ENCODE data around the gene LYPD6B. TPM values are rescaled to one million over a fixed set of nuclear protein-coding genes. Genes with fewer than 3 reads are reported as not detected.

Gene LYPD6B
- polyA plus RNA-seq, 3 donors = not detected

- Mint-ChIP-seq H3K4me1 (peaks cover 4% of the 10 kb centered on the region), H3K4me3 (no peak overlapping the region), H3K27ac (no peak overlapping the region), H3K9me3 (peaks cover 0 to 2% (median 0%) of the 10 kb centered on the region in 7 donors), H3K36me3 (no peaks in the 10 kb centered on the region), H3K27me3 (ENCODE audit: low read depth in 3 of 3) (no peaks in the 10 kb centered on the region)
- Histone ChIP-seq H3K4me1 (ENCODE audit: control insufficient read depth in 1 of 2, insufficient read depth in 2 of 2, low read length in 2 of 2) (no peaks in the 10 kb centered on the region), H4K20me1 (ENCODE audit: insufficient read depth, low read length) (no peaks in the 10 kb centered on the region), H3K4me2 (replicated peaks; ENCODE audit: extremely low read depth, low read length, poor library complexity, severe bottlenecking) (no peak overlapping the region), H2AFZ (ENCODE audit: insufficient read depth, low read depth, low read length, poor library complexity, severe bottlenecking) (no peak overlapping the region), H3K9me3 (replicated peaks in 1 of 2; ENCODE audit: control insufficient read depth in 1 of 2, insufficient read depth in 1 of 2, low read length in 2 of 2) (no peaks in the 10 kb centered on the region), H3K27me3 (ENCODE audit: control insufficient read depth in 2 of 2, insufficient read depth in 2 of 2, low read length in 2 of 2) (no peaks in the 10 kb centered on the region), H3K9ac (ENCODE audit: insufficient read depth, low read length, poor library complexity, severe bottlenecking) (no peak overlapping the region), H3K4me3 (replicated peaks in 1 of 3; ENCODE audit: low read depth in 2 of 3, low read length in 3 of 3) (no peak overlapping the region), H3K79me2 (ENCODE audit: insufficient read depth, low read length) (no peaks in the 10 kb centered on the region), H3K36me3 (replicated peaks in 1 of 2; ENCODE audit: control insufficient read depth in 1 of 2, insufficient read depth in 2 of 2, low read length in 2 of 2) (no peaks in the 10 kb centered on the region), H3K27ac (ENCODE audit: low read depth in 1 of 2, low read length in 2 of 2) (no peak overlapping the region)
- 93% methylated on average over 8 of the region's 9 CpGs for WGBS (ENCODE audit: insufficient coverage)
- TF ChIP-seq, protein P1, sequence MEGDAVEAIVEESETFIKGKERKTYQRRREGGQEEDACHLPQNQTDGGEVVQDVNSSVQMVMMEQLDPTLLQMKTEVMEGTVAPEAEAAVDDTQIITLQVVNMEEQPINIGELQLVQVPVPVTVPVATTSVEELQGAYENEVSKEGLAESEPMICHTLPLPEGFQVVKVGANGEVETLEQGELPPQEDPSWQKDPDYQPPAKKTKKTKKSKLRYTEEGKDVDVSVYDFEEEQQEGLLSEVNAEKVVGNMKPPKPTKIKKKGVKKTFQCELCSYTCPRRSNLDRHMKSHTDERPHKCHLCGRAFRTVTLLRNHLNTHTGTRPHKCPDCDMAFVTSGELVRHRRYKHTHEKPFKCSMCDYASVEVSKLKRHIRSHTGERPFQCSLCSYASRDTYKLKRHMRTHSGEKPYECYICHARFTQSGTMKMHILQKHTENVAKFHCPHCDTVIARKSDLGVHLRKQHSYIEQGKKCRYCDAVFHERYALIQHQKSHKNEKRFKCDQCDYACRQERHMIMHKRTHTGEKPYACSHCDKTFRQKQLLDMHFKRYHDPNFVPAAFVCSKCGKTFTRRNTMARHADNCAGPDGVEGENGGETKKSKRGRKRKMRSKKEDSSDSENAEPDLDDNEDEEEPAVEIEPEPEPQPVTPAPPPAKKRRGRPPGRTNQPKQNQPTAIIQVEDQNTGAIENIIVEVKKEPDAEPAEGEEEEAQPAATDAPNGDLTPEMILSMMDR (IDR thresholded peaks at IDR 0.05) = no peak
- intact Hi-C loops (cut with micrococcal nuclease) = no loop called here
- no peak for DNase-seq
Observed at GRCh38 chr2:149180226-149180875, 141.9 kb downstream of the LYPD6B start.

GRCh38 chr2:149183187-149183586 lies 144.7 kb downstream of the LYPD6B start:
- Mint-ChIP-seq H3K27ac (no peak overlapping the region), H3K4me1 (peaks cover 4% of the 10 kb centered on the region), H3K27me3 (ENCODE audit: low read depth in 3 of 3) (peaks cover 0 to under 1% (median 0%) of the 10 kb centered on the region in 3 donors), H3K4me3 (no peak overlapping the region), H3K9me3 (peaks cover 0 to 2% (median 0%) of the 10 kb centered on the region in 7 donors), H3K36me3 (no peaks in the 10 kb centered on the region)
- Histone ChIP-seq H3K79me2 (ENCODE audit: insufficient read depth, low read length) (no peaks in the 10 kb centered on the region), H3K27ac (ENCODE audit: low read depth in 1 of 2, low read length in 2 of 2) (no peak overlapping the region), H3K36me3 (replicated peaks in 1 of 2; ENCODE audit: control insufficient read depth in 1 of 2, insufficient read depth in 2 of 2, low read length in 2 of 2) (no peaks in the 10 kb centered on the region), H2AFZ (ENCODE audit: insufficient read depth, low read depth, low read length, poor library complexity, severe bottlenecking) (no peak overlapping the region), H3K9ac (ENCODE audit: insufficient read depth, low read length, poor library complexity, severe bottlenecking) (no peak overlapping the region), H3K4me1 (ENCODE audit: control insufficient read depth in 1 of 2, insufficient read depth in 2 of 2, low read length in 2 of 2) (no peaks in the 10 kb centered on the region), H3K27me3 (ENCODE audit: control insufficient read depth in 2 of 2, insufficient read depth in 2 of 2, low read length in 2 of 2) (no peaks in the 10 kb centered on the region), H3K9me3 (replicated peaks in 1 of 2; ENCODE audit: control insufficient read depth in 1 of 2, insufficient read depth in 1 of 2, low read length in 2 of 2) (no peaks in the 10 kb centered on the region), H4K20me1 (ENCODE audit: insufficient read depth, low read length) (no peaks in the 10 kb centered on the region), H3K4me3 (replicated peaks in 1 of 3; ENCODE audit: low read depth in 2 of 3, low read length in 3 of 3) (no peak overlapping the region), H3K4me2 (replicated peaks; ENCODE audit: extremely low read depth, low read length, poor library complexity, severe bottlenecking) (no peak overlapping the region)
- WGBS (ENCODE audit: insufficient coverage) = no CpG with 5 or more reads among the region's 1 CpG
- TF ChIP-seq, protein P1 (IDR thresholded peaks at IDR 0.05) = no peak
- intact Hi-C loops (cut with micrococcal nuclease) = no loop called here
- DNase-seq = no peak
